DND-41 (cell line): ENCODE data around the gene MATK.

ENCODE experiments used
- CTCF ChIP-seq: IDR thresholded peaks from 2 replicates; pipeline ENCODE4 v1.5.1; 2012; ENCODE audit warnings: borderline replicate concordance, low read length, moderate library complexity, mild to moderate bottlenecking; ENCODE audit not compliant: poor library complexity, severe bottlenecking; ENCODE audit errors: extremely low read depth
- EZH2 ChIP-seq: IDR thresholded peaks from 3 replicates; pipeline ENCODE4 v1.6.1; 2012; ENCODE audit warnings: borderline replicate concordance, low read depth, mild to moderate bottlenecking, moderate library complexity, low read length, inconsistent platforms; ENCODE audit not compliant: severe bottlenecking

DNA sequence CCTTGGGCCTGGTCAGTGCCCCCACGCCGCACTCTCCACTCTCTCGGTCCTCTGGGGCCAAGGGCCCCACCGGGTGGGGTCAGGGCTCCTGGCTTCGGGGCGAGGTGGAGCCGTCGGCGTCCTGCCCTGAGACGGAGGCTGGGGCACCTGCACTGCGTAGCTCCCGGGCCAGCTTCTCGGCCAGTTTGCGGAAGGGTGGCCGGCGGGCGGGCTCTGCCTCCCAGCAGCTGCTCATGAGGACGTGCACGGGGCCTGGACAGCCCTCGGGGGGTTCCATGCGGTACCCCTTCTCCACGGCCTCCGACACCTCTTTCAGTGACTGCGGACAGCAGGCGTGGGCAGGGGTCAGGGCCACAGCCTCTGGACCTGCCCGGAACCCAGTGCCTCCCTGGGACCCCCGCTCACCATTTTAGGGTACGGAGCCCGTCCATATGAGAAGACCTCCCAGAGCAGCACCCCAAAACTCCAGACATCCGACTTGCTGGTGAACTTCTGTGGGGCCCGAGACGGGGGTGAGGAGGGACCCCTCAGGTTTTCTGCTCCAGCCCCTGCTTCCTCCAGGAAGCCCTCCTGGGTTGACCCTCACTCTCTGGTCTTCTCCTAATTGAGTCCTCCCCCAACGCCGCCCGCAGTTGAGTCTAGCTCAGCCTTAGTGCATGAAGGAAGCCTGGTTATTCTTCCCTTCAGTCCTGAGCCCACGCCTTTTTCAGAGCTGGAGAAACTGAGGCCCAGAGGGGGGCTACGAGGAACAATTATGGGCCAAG lies 7.9 kb downstream of the MATK start:
- TF ChIP-seq EZH2 (no peak), CTCF (no peak)
